NCI-H2081 (cell line): ENCODE data around the gene EDDM13.
"Not testable (repeated sequence)": the region's sequence is repeated elsewhere in the genome, so short reads cannot be mapped to it uniquely, and the experiment has no call there.

Experiments used
- DNase-seq, 2 experiments: peaks; one replicate each; lab custom pipeline; 2025; lab: John Stamatoyannopoulos, UW

EDDM13 gene

GRCh38 chr19:56272161-56272798, at the start of gene EDDM13:
Gene EDDM13 (plus strand): TSS chr19:56272748. CDS start chr19:56272835, 87 bp downstream.
- peak in 1 of 2 experiments; percentile 33 for DNase-seq

- no peak for DNase-seq
Measured at GRCh38 chr19:56222901-56223300, 49.6 kb upstream of the EDDM13 start.

- DNase-seq: no peak
Measured at GRCh38 chr19:56223481-56223880, 49.1 kb upstream of the EDDM13 start.

GRCh38 chr19:56245121-56245740, 27.3 kb upstream of the EDDM13 start:
- DNase-seq: no peak

GRCh38 chr19:56245764-56246163, 26.8 kb upstream of the EDDM13 start:
- not testable (repeated sequence) for DNase-seq

- DNase-seq: not testable (repeated sequence)
Measured at GRCh38 chr19:56248736-56249338, 23.7 kb upstream of the EDDM13 start.

- peak; percentile 74 to 79 for DNase-seq
Measured at GRCh38 chr19:56252699-56253422, 19.7 kb upstream of the EDDM13 start.

GRCh38 chr19:56253737-56254136, 18.8 kb upstream of the EDDM13 start:
- DNase-seq: peak; percentile 59 to 75

GRCh38 chr19:56258272-56258671, 14.3 kb upstream of the EDDM13 start:
- no peak for DNase-seq

GRCh38 chr19:56261145-56261544, 11.4 kb upstream of the EDDM13 start:
- no peak for DNase-seq

GRCh38 chr19:56261932-56262331, 10.6 kb upstream of the EDDM13 start:
- DNase-seq: not testable (repeated sequence)

- no peak for DNase-seq
Measured at GRCh38 chr19:56263319-56263718, 9.2 kb upstream of the EDDM13 start.

- DNase-seq: no peak
Measured at GRCh38 chr19:56266051-56266450, 6.5 kb upstream of the EDDM13 start.

GRCh38 chr19:56269348-56269747, 3.2 kb upstream of the EDDM13 start:
- no peak for DNase-seq

- DNase-seq: no peak
Measured at GRCh38 chr19:56270676-56271075, 1.9 kb upstream of the EDDM13 start.

- peak in 1 of 2 experiments; percentile 28 for DNase-seq
Measured at GRCh38 chr19:56271151-56271550, 1.4 kb upstream of the EDDM13 start.

- DNase-seq: no peak
Measured at GRCh38 chr19:56273563-56274117, 1.1 kb downstream of the EDDM13 start.

GRCh38 chr19:56282809-56283208, 10.3 kb downstream of the EDDM13 start:
- DNase-seq: no peak

GRCh38 chr19:56284746-56285145, 12.2 kb downstream of the EDDM13 start:
- DNase-seq: no peak

GRCh38 chr19:56290104-56290503, 17.6 kb downstream of the EDDM13 start:
- no peak for DNase-seq

GRCh38 chr19:56291867-56292266, 19.3 kb downstream of the EDDM13 start:
- DNase-seq: no peak

- DNase-seq: peak; percentile 60 to 86
Measured at GRCh38 chr19:56294549-56294948, 22.0 kb downstream of the EDDM13 start.
